Coronary artery (tissue), 2 donors: Measurements from ENCODE around the gene C4orf51.

Source experiments
- DNase-seq: peaks from one replicate; pipeline ENCODE4 v3.0.0-alpha.2; 2017; ENCODE audit warnings: low spot score
- H3K27ac ChIP-seq, 2 donors: fragments of 200-600 bp; sonication (generic); one replicate each; pipeline ENCODE4 v1.5.1; 2016 to 2019
- H3K4me3 ChIP-seq: fragments of 200-600 bp; sonication (generic); 2 replicates; pipeline ENCODE4 v1.5.1; 2016; ENCODE audit warnings: mild to moderate bottlenecking, moderate library complexity
- CTCF ChIP-seq: fragments of 200-600 bp; sonication (generic); IDR thresholded peaks from one replicate; pipeline ENCODE4 v1.5.1; 2019; ENCODE audit warnings: antibody characterized with exemption

C4orf51 gene

GRCh38 chr4:145734576-145735346, 54.8 kb downstream of the C4orf51 start:
- no peak for TF ChIP-seq CTCF
- Histone ChIP-seq H3K27ac (peak overlapping the region; percentile 99), H3K4me3 (peak overlapping the region; percentile 46)
- peak; percentile 95 for DNase-seq

GRCh38 chr4:145735347-145735675, 55.4 kb downstream of the C4orf51 start:
- TF ChIP-seq CTCF: no peak
- Histone ChIP-seq H3K27ac (peak overlapping the region; percentile 99), H3K4me3 (peak overlapping the region; percentile 46)
- DNase-seq: no peak

GRCh38 chr4:145735827-145736226, 55.9 kb downstream of the C4orf51 start:
- peak overlapping the region; percentile 99 for H3K27ac ChIP-seq
- H3K4me3 ChIP-seq: peak overlapping the region; percentile 8
- TF ChIP-seq CTCF: no peak
- DNase-seq: no peak

- peak overlapping the region; percentile 99 for H3K27ac ChIP-seq
- peak; percentile 84 for DNase-seq
These were observed 56.4 kb downstream of the C4orf51 start for GRCh38 chr4:145736241-145736831.

GRCh38 chr4:145739845-145740244, 59.9 kb downstream of the C4orf51 start:
- H3K27ac ChIP-seq: no peak overlapping the region
- no peak overlapping the region for H3K4me3 ChIP-seq
- no peak for DNase-seq
- TF ChIP-seq CTCF: no peak

More at GRCh38 chr4:145736241-145736831, 56.4 kb downstream of the C4orf51 start:
- peak overlapping the region; percentile 8 for H3K4me3 ChIP-seq
- TF ChIP-seq CTCF: no peak

- Histone ChIP-seq H3K27ac (no peak overlapping the region), H3K4me3 (no peak overlapping the region)
- no peak for DNase-seq
- TF ChIP-seq CTCF: no peak
These were observed 60.9 kb downstream of the C4orf51 start for GRCh38 chr4:145740806-145741205.

- Histone ChIP-seq H3K4me3 (no peak overlapping the region), H3K27ac (no peak overlapping the region)
- DNase-seq: no peak
- no peak for TF ChIP-seq CTCF
These were observed 63.7 kb downstream of the C4orf51 start for GRCh38 chr4:145743641-145744040.
